SK-N-SH (cell line): ENCODE results near the gene PPP2R3A. TPM values are rescaled to one million over a fixed set of nuclear protein-coding genes. Genes with fewer than 3 reads are reported as not detected.
A peak's percentile ranks its signal among the peaks of the same experiment; 100 is the strongest.
"Not testable (repeated sequence)": the region's sequence is repeated elsewhere in the genome, so short reads cannot be mapped to it uniquely, and the experiment has no call there.

Source experiments
- CTCF ChIA-PET: fragments of 300-600, 350-600 bp; formaldehyde crosslinking; extraction: SDS; loops from one replicate; lab custom pipeline; 2021; lab: Yijun Ruan, JAX
- POLR2A ChIA-PET: fragments of 350-600 bp; sonication (Branson Sonifier 250); formaldehyde crosslinking; extraction: SDS; loops from one replicate; lab custom pipeline; 2020; ENCODE audit warnings: antibody characterized with exemption, inconsistent platforms; lab: Yijun Ruan, JAX
- DNase-seq: peaks from one replicate; pipeline ENCODE4 v3.0.0; 2012
- H2AFZ ChIP-seq: fragments of 200-600 bp; sonication (generic); 2 replicates; pipeline ENCODE4 v1.8.1; 2016; ENCODE audit warnings: antibody characterized with exemption, mild to moderate bottlenecking, low read depth
- H3F3A ChIP-seq: fragments of 200-600 bp; sonication (generic); replicated peaks from 2 replicates; pipeline ENCODE3; 2016; ENCODE audit warnings: antibody characterized with exemption, mild to moderate bottlenecking; ENCODE audit not compliant: insufficient read depth
- H3K27ac ChIP-seq, 2 experiments: fragments of 200-500 bp in 1 of 2; fragments of 200-600 bp in 1 of 2; sonication (Bioruptor generic) in 1 of 2; sonication (generic), shearing (Covaris generic) in 1 of 2; 2 replicates each; pipeline versions ENCODE4 v1.5.1 to v1.6.1; 2014 to 2016; ENCODE audit warnings: low read depth in 2 of 2, inconsistent platforms in 1 of 2, low read length in 1 of 2, mild to moderate bottlenecking in 1 of 2, mixed read lengths in 1 of 2
- H3K27me3 ChIP-seq: fragments of 200-600 bp; sonication (generic), shearing (Covaris generic); 2 replicates; pipeline ENCODE4 v1.6.1; 2016; ENCODE audit warnings: mixed run types; ENCODE audit not compliant: insufficient read depth
- H3K36me3 ChIP-seq, 2 experiments: fragments of 200-500 bp in 1 of 2; fragments of 200-600 bp in 1 of 2; sonication (Bioruptor generic) in 1 of 2; sonication (generic) in 1 of 2; replicated peaks in 1 of 2; 2 replicates each; pipeline versions ENCODE3 to v1.5.1; 2014 to 2016; ENCODE audit warnings: low read length in 1 of 2, mild to moderate bottlenecking in 1 of 2; ENCODE audit not compliant: insufficient read depth in 2 of 2, control insufficient read depth in 1 of 2
- H3K4me1 ChIP-seq, 2 experiments: fragments of 200-500 bp in 1 of 2; fragments of 200-600 bp in 1 of 2; sonication (Bioruptor generic) in 1 of 2; sonication (generic), shearing (Covaris generic) in 1 of 2; 2 replicates each; pipeline versions ENCODE4 v1.5.1 to v1.6.1; 2014 to 2016; ENCODE audit warnings: low read depth in 1 of 2, low read length in 1 of 2, mixed run types in 1 of 2; ENCODE audit not compliant: insufficient read depth in 2 of 2, control insufficient read depth in 1 of 2
- H3K4me2 ChIP-seq: fragments of 200-600 bp; sonication (generic), shearing (Covaris generic); 2 replicates; pipeline ENCODE4 v1.6.1; 2017; ENCODE audit warnings: mixed run types
- H3K4me3 ChIP-seq, 2 experiments: fragments of 200-500 bp in 1 of 2; fragments of 200-600 bp in 1 of 2; sonication (Bioruptor generic) in 1 of 2; sonication (generic), shearing (Covaris generic) in 1 of 2; 2 replicates each; pipeline versions ENCODE4 v1.5.1 to v1.8.1; 2014 to 2016; ENCODE audit warnings: low read depth in 2 of 2, inconsistent platforms in 1 of 2, low read length in 1 of 2, mild to moderate bottlenecking in 1 of 2, mixed read lengths in 1 of 2, moderate library complexity in 1 of 2
- H3K79me2 ChIP-seq: fragments of 200-600 bp; sonication (generic); 2 replicates; pipeline ENCODE4 v1.8.1; 2017; ENCODE audit warnings: mild to moderate bottlenecking; ENCODE audit not compliant: insufficient read depth
- H3K9ac ChIP-seq: fragments of 200-600 bp; sonication (generic); 2 replicates; pipeline ENCODE4 v1.6.1; 2017; ENCODE audit warnings: mixed run types
- H3K9me2 ChIP-seq: fragments of 200-600 bp; sonication (generic); 2 replicates; pipeline ENCODE4 v1.6.1; 2017; ENCODE audit warnings: mixed run types
- H3K9me3 ChIP-seq: fragments of 200-600 bp; sonication (generic); 2 replicates; pipeline ENCODE4 v1.6.1; 2017; ENCODE audit warnings: mixed run types, mild to moderate bottlenecking, moderate library complexity
- H4K20me1 ChIP-seq: fragments of 200-600 bp; sonication (generic); 2 replicates; pipeline ENCODE4 v1.6.1; 2017; ENCODE audit warnings: mild to moderate bottlenecking, mixed run types; ENCODE audit not compliant: insufficient read depth
- EP300 ChIP-seq, 2 experiments: IDR thresholded peaks; 2 replicates each; pipeline versions ENCODE4 v1.4.0 to v1.6.1; 2012; ENCODE audit warnings: borderline replicate concordance in 1 of 2, low read depth in 1 of 2, low read length in 1 of 2
- FOSL2 ChIP-seq: IDR thresholded peaks from 2 replicates; pipeline ENCODE4 v1.4.0; 2012; ENCODE audit warnings: low read depth, mild to moderate bottlenecking, moderate library complexity, borderline replicate concordance
- JUND ChIP-seq: IDR thresholded peaks from 2 replicates; pipeline ENCODE4 v1.4.0; 2012
- MEF2A ChIP-seq: IDR thresholded peaks from 2 replicates; pipeline ENCODE4 v1.4.0; 2012; ENCODE audit warnings: low read depth, borderline replicate concordance
- NFIC ChIP-seq: IDR thresholded peaks from 2 replicates; pipeline ENCODE4 v1.4.0; 2012; ENCODE audit warnings: borderline replicate concordance
- PBX3 ChIP-seq: IDR thresholded peaks from 2 replicates; pipeline ENCODE4; 2012
- RCOR1 ChIP-seq: fragments of 150-350 bp; IDR thresholded peaks from 2 replicates; pipeline ENCODE4 v1.6.1; 2017; ENCODE audit warnings: antibody characterized with exemption, low read length
- RFX5 ChIP-seq: IDR thresholded peaks from 2 replicates; pipeline ENCODE4 v1.6.1; 2012; ENCODE audit warnings: mild to moderate bottlenecking, improper control_type of control experiment, low read length
- TAF1 ChIP-seq: IDR thresholded peaks from 2 replicates; pipeline ENCODE4 v1.6.1; 2012; ENCODE audit warnings: low read depth, mild to moderate bottlenecking, low read length, moderate library complexity, borderline replicate concordance
- USF2 ChIP-seq: fragments of 150-350 bp; IDR thresholded peaks from 2 replicates; pipeline ENCODE4 v1.6.1; 2017; ENCODE audit warnings: antibody characterized with exemption, low read length, low read depth, borderline replicate concordance
- YY1 ChIP-seq: IDR thresholded peaks from 2 replicates; pipeline ENCODE4 v1.4.0; 2012; ENCODE audit warnings: low read depth, mild to moderate bottlenecking
- WGBS: methylation state at CpG from one replicate; pipeline ENCODE4 v1.1.6; 2017; ENCODE audit warnings: low lambda C conversion rate; 5-methylcytosine and 5-hydroxymethylcytosine counted together
- polyA plus RNA-seq, 3 experiments: library from polyadenylated mRNA; depleted of rRNA; stranded (reverse); fragments of >200 nt; gene quantifications; 2 replicates each; pipeline ENCODE4 v1.2.3, GENCODE V29; 2012

PPP2R3A gene
- polyA plus RNA-seq, 1 of the 3 experiments (the other 2 are of a cell fraction): 3.9 TPM

GRCh38 chr3:136142592-136142991, 177.1 kb downstream of the PPP2R3A start (continued):
- TF ChIP-seq FOSL2: peak; percentile 92
- TF ChIP-seq YY1: no peak
- TF ChIP-seq EP300 (IDR thresholded peaks at IDR 0.05; ENCODE audit: borderline replicate concordance in 1 of 2, low read depth in 1 of 2, low read length in 1 of 2): peak in 1 of 2 experiments; percentile 74; a peak in 1 of 4 replicates
- no peak for TF ChIP-seq RCOR1
- TF ChIP-seq JUND: peak; percentile 83

- Histone ChIP-seq H3K4me1 (peaks cover 0 to 36% of the 10 kb centered on the region in 2 experiments; a peak in 3 of 4 replicates), H3K79me2 (peaks cover 79% of the 10 kb centered on the region), H3F3A (peaks cover 22% of the 10 kb centered on the region), H3K36me3 (peaks cover 32 to 37% of the 10 kb centered on the region in 2 experiments), H4K20me1 (peaks cover 18% of the 10 kb centered on the region)
- H3K9me3 ChIP-seq, POLR2A ChIA-PET, H3K4me2 ChIP-seq, H3K9ac ChIP-seq, H3K27ac ChIP-seq, H3K9me2 ChIP-seq, CTCF ChIA-PET, DNase-seq, H3K27me3 ChIP-seq, H2AFZ ChIP-seq, H3K4me3 ChIP-seq: not testable (repeated sequence)
- 98% methylated on average over 4 of the region's 4 CpGs for WGBS
These were observed 178.9 kb downstream of the PPP2R3A start for GRCh38 chr3:136144397-136144796.

GRCh38 chr3:136146981-136147729, 181.6 kb downstream of the PPP2R3A start:
- no peak overlapping the region for H3K27ac ChIP-seq
- TF ChIP-seq MEF2A (no peak), PBX3 (no peak), USF2 (no peak), TAF1 (no peak), EP300 (IDR thresholded peaks at IDR 0.05; ENCODE audit: borderline replicate concordance in 1 of 2, low read depth in 1 of 2, low read length in 1 of 2) (no peak), NFIC (no peak), RFX5 (no peak), RCOR1 (no peak)
- no peak overlapping the region for H2AFZ ChIP-seq
- H3K9me3 ChIP-seq: no peaks in the 10 kb centered on the region
- WGBS: 87% methylated on average over 6 of the region's 6 CpGs
- H3K4me1 ChIP-seq: peaks cover 0 to 32% of the 10 kb centered on the region in 2 experiments; a peak in 3 of 4 replicates
- H3K4me2 ChIP-seq: no peak overlapping the region
- peaks cover 15% of the 10 kb centered on the region for H3F3A ChIP-seq
- peaks cover 86% of the 10 kb centered on the region for H3K79me2 ChIP-seq
- no peaks in the 10 kb centered on the region for H3K9me2 ChIP-seq
- peaks cover 50 to 54% of the 10 kb centered on the region in 2 experiments for H3K36me3 ChIP-seq
- H3K27me3 ChIP-seq: no peaks in the 10 kb centered on the region
- H3K9ac ChIP-seq: no peak overlapping the region
- no peak overlapping the region for H3K4me3 ChIP-seq
- no peak for DNase-seq
- ChIA-PET CTCF (no interaction called here), POLR2A (no interaction called here)
- peaks cover 40% of the 10 kb centered on the region for H4K20me1 ChIP-seq
